Naive thymus-derived CD4-positive, alpha-beta T cell (primary cell): Measurements from ENCODE around the gene ARIH1. TPM values are rescaled to one million over a fixed set of nuclear protein-coding genes. Genes with fewer than 3 reads are reported as not detected.

Experiments used
- ATAC-seq: fragments of 150-1000 bp; cut with Tn5 transposase; 2 replicates; pipeline ENCODE4 v1.10.0; 2021; ENCODE audit warnings: mild to moderate bottlenecking, moderate library complexity
- CTCF ChIA-PET: fragments of 350-600 bp; sonication (Branson Sonifier 250); formaldehyde crosslinking; loops from one replicate; lab custom pipeline; 2021; ENCODE audit warnings: antibody characterized with exemption; lab: Charles Lee
- POLR2A ChIA-PET: fragments of 350-600 bp; sonication (Branson Sonifier 250); formaldehyde crosslinking; loops from one replicate; lab custom pipeline; 2021; ENCODE audit warnings: antibody characterized with exemption, inconsistent platforms; lab: Charles Lee
- DNase-seq, 9 donors: peaks; one replicate each; pipeline versions ENCODE4 v3.0.0 to v3.0.0-alpha.2; 2020 to 2022; ENCODE audit warnings: mixed read lengths in 1 of 9
- H3K27ac ChIP-seq: one replicate; pipeline ENCODE4 v1.7.0; 2013; ENCODE audit warnings: mild to moderate bottlenecking, low read depth, low read length, moderate library complexity
- H3K27me3 ChIP-seq, 2 donors: one replicate each; pipeline ENCODE4 v1.7.0; 2013; ENCODE audit warnings: low read length in 2 of 2, mild to moderate bottlenecking in 2 of 2, moderate library complexity in 2 of 2; ENCODE audit not compliant: control insufficient read depth in 2 of 2, insufficient read depth in 2 of 2
- H3K36me3 ChIP-seq, 3 experiments: 1 replicate in 2 of 3; 2 replicates in 1 of 3; pipeline ENCODE4 v1.7.0; 2013; ENCODE audit warnings: low read length in 3 of 3, mild to moderate bottlenecking in 3 of 3, moderate library complexity in 1 of 3; ENCODE audit not compliant: insufficient read depth in 3 of 3, control insufficient read depth in 2 of 3
- H3K4me1 ChIP-seq, 2 donors: one replicate each; pipeline ENCODE4 v1.7.0; 2013; ENCODE audit warnings: low read length in 2 of 2, mild to moderate bottlenecking in 2 of 2, moderate library complexity in 1 of 2; ENCODE audit not compliant: control insufficient read depth in 2 of 2, insufficient read depth in 2 of 2
- H3K4me3 ChIP-seq: 2 replicates; pipeline ENCODE4 v1.7.0; 2013; ENCODE audit warnings: mild to moderate bottlenecking, low read length
- H3K9me3 ChIP-seq, 3 experiments: 1 replicate in 2 of 3; 2 replicates in 1 of 3; pipeline ENCODE4 v1.7.0; 2013; ENCODE audit warnings: low read length in 3 of 3; ENCODE audit not compliant: control insufficient read depth in 2 of 3
- H3K27ac Mint-ChIP-seq, 9 donors: one replicate each; pipeline ENCODE4 v1.8.0; 2020 to 2022; ENCODE audit warnings: mixed read lengths in 9 of 9, mild to moderate bottlenecking in 8 of 9, moderate library complexity in 5 of 9, inconsistent platforms in 2 of 9
- H3K27me3 Mint-ChIP-seq, 5 donors: one replicate each; pipeline ENCODE4 v1.8.0; 2021 to 2022; ENCODE audit warnings: mixed read lengths in 5 of 5, mild to moderate bottlenecking in 1 of 5
- H3K36me3 Mint-ChIP-seq, 5 donors: one replicate each; pipeline ENCODE4 v1.8.0; 2020 to 2022; ENCODE audit warnings: mixed read lengths in 5 of 5, mild to moderate bottlenecking in 3 of 5, inconsistent platforms in 1 of 5
- H3K4me1 Mint-ChIP-seq, 7 donors: one replicate each; pipeline ENCODE4 v1.8.0; 2020 to 2022; ENCODE audit warnings: mixed read lengths in 7 of 7, mild to moderate bottlenecking in 3 of 7, inconsistent platforms in 1 of 7
- H3K4me3 Mint-ChIP-seq, 10 donors: one replicate each; pipeline ENCODE4 v1.8.0; 2020 to 2022; ENCODE audit warnings: mild to moderate bottlenecking in 10 of 10, mixed read lengths in 10 of 10, moderate library complexity in 6 of 10, inconsistent platforms in 2 of 10
- H3K9me3 Mint-ChIP-seq, 11 donors: one replicate each; pipeline ENCODE4 v1.8.0; 2020 to 2022; ENCODE audit warnings: mixed read lengths in 11 of 11, mild to moderate bottlenecking in 4 of 11, inconsistent platforms in 1 of 11, moderate library complexity in 1 of 11
- intact Hi-C, 2 donors: fragments of 100-400 bp; cut with micrococcal nuclease; formaldehyde crosslinking; loops; one replicate each; pipeline ENCODE4 v1.15.1; 2023
- polyA plus RNA-seq, 2 donors: library from polyadenylated mRNA; unstranded; fragments of 300-500 nt; fragmentation: Illumina TruSeq; gene quantifications; one replicate each; pipeline ENCODE4 v1.2.3, GENCODE V29; 2021
- total RNA-seq, 6 experiments: library from RNA in 5 of 6; stranded (reverse) in 5 of 6; gene quantifications; 1 replicate in 5 of 6; 2 replicates in 1 of 6; pipeline ENCODE4 v1.2.3 and lab custom pipeline; 2021 to 2026

Gene ARIH1
- total and polyA plus RNA-seq, 7 experiments from 2014 or later, result 20.1 to 191 (median 179) TPM

DNA sequence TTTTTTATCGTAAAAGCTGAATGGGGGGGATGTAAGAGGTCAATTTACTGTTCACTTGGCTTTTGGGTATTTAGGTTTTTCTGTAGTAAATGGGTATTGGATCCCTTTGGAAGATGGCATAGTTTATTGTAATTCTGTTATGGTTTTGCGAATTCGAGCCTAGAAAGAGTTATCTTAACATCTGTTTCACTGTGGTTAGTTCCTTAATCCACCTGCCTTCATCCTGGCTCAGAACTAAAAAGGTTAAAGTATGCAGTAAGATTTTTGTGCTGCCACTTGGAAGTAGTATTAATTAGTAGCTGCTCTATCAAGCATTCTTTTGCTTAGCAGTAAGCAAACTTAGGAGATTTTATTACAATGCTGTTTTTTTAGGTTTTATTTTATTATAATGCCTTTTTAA lies 62.4 kb downstream of the ARIH1 start:
- no peak for DNase-seq
- peaks cover 0 to 14% (median 3%) of the 10 kb centered on the region in 11 donors for H3K9me3 Mint-ChIP-seq
- no peak overlapping the region for H3K4me3 ChIP-seq
- H3K36me3 Mint-ChIP-seq, result peaks cover 6 to 18% (median 15%) of the 10 kb centered on the region in 5 donors
- H3K36me3 ChIP-seq, result no peaks in the 10 kb centered on the region
- no peaks in the 10 kb centered on the region for H3K27me3 ChIP-seq
- H3K4me1 Mint-ChIP-seq, result peaks cover 22 to 91% (median 77%) of the 10 kb centered on the region in 7 donors
- H3K4me1 ChIP-seq, result peaks cover 0 to 31% of the 10 kb centered on the region in 2 donors
- no peak for ATAC-seq
- ChIA-PET POLR2A (no interaction called here), CTCF (interaction anchor here (0.7 to 1.0 kb wide), 4 partner anchors 8 to 223 kb away, joined by 3 to 4 read pairs (median 3); no protein-coding TSS in a partner anchor)
- no peak overlapping the region for H3K27ac ChIP-seq
- H3K9me3 ChIP-seq, result peaks cover 0 to 3% (median 0%) of the 10 kb centered on the region in 3 experiments
- H3K27ac Mint-ChIP-seq, result peak overlapping the region in 1 of 9 donors; percentile 56
- no peaks in the 10 kb centered on the region for H3K27me3 Mint-ChIP-seq
- intact Hi-C loops, result loop anchor here in 1 of 2 donors (10.0 kb wide), 1 partner anchor 342 kb away; the partner anchor contains the start of gene GRAMD2A
- peak overlapping the region in 1 of 10 donors; percentile 23 for H3K4me3 Mint-ChIP-seq

DNA sequence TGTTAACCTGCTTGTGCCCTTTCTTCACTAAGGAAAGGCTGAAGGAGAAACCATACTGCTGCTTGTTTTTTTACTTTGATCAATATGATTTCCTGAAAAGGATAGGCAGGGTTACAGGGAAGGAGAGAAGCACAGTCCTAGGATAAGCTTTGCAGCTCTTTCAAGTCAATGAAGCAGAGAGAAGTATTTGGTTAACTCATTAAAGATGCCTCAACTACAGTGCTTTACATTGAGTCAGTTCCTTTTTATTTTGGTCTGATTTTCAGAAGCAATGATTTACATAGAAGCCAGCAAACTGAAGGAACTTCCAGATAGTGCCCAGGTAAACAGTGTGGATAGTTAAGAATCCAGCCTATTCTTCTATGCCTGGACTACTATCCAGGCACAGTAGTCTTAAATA lies 64.8 kb downstream of the ARIH1 start:
- DNase-seq, result no peak
- H3K4me1 ChIP-seq, result peaks cover 0 to 23% of the 10 kb centered on the region in 2 donors
- CTCF ChIA-PET, result interaction anchor here (1.1 kb wide), 1 partner anchor 13 kb away, joined by 3 read pairs; no protein-coding TSS in a partner anchor
- H3K27ac ChIP-seq, result no peak overlapping the region
- H3K27me3 ChIP-seq, result no peaks in the 10 kb centered on the region
- Mint-ChIP-seq H3K27me3 (no peaks in the 10 kb centered on the region), H3K9me3 (peaks cover 0 to 14% (median 3%) of the 10 kb centered on the region in 11 donors), H3K4me3 (peak overlapping the region in 1 of 10 donors; percentile 10), H3K27ac (peak overlapping the region in 2 of 9 donors; percentile 21), H3K36me3 (peaks cover 6 to 18% (median 15%) of the 10 kb centered on the region in 5 donors), H3K4me1 (peaks cover 14 to 79% (median 69%) of the 10 kb centered on the region in 7 donors)
- intact Hi-C loops, result loop anchor here in 1 of 2 donors (10.0 kb wide), 1 partner anchor 344 kb away; the partner anchor contains the start of gene GRAMD2A
- H3K4me3 ChIP-seq, result no peak overlapping the region
- H3K9me3 ChIP-seq, result peaks cover 0 to 3% (median 0%) of the 10 kb centered on the region in 3 experiments
- POLR2A ChIA-PET, result interaction anchor here (0.7 kb wide), 1 partner anchor 33 kb away, joined by 3 read pairs; no protein-coding TSS in a partner anchor
- H3K36me3 ChIP-seq, result no peaks in the 10 kb centered on the region
- no peak for ATAC-seq

DNA sequence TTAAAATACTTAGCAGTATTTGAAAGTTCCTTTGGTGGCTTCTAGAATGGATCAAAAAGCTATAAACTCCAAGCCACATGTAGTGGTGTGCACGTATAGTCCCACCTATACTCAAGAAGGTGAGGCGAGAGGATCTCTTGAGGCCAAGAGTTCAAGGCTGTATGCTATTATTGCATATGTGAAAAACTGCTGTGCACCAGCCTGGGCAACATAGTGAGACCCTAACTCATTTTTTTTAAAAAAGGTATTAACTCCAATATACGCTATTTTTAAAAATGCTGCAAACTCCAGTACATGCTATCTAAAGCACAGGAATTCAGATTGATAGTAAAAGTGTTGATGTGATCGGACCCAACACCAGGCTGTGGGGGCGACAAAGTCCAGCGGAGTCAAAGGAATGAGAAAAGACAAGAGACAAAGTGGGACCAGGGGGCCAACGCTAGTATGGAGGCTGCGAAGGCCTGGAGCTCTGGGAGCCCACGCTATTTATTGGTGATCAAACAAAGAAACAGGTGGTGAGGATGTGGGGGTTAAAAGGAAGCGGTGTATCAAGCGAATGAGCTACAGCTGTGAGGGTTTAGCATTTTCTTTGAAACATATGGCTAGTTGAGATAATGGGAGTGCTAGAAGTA lies 66.6 kb downstream of the ARIH1 start:
- Mint-ChIP-seq H3K4me1 (peaks cover 2 to 66% (median 60%) of the 10 kb centered on the region in 7 donors), H3K4me3 (no peak overlapping the region), H3K27me3 (no peaks in the 10 kb centered on the region), H3K9me3 (peaks cover 0 to 14% (median 3%) of the 10 kb centered on the region in 11 donors), H3K36me3 (peaks cover 6 to 26% (median 20%) of the 10 kb centered on the region in 5 donors), H3K27ac (peak overlapping the region in 1 of 9 donors; percentile 46)
- intact Hi-C loops, result no loop called here
- Histone ChIP-seq H3K4me1 (peaks cover 0 to 11% of the 10 kb centered on the region in 2 donors), H3K27ac (no peak overlapping the region), H3K36me3 (peaks cover 0 to 12% (median 0%) of the 10 kb centered on the region in 3 experiments), H3K9me3 (peaks cover 0 to 3% (median 0%) of the 10 kb centered on the region in 3 experiments), H3K27me3 (no peaks in the 10 kb centered on the region), H3K4me3 (no peak overlapping the region)
- ATAC-seq (no peak), DNase-seq (no peak)
- POLR2A ChIA-PET, result no interaction called here
- CTCF ChIA-PET, result no interaction called here

DNA sequence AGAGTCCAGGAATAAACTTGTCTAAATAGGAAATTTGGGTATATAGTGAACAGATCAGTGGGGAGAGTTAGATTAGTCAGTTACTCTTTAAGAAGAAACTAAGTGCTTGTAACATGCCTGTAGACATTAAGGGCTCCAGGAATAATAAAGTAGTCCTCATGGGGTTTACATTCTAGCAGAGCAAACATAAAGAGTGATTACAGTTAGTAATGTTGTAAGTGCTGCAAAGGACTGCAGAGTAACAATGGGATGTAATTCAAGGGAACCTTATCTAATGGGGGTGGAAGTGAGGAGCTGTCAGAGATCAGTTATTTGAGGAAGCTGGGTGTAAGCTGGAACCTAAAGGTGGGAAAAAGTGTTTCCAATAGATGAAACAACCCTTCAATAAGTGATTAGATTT lies 67.5 kb downstream of the ARIH1 start:
- H3K36me3 ChIP-seq, result peaks cover 0 to 22% (median 0%) of the 10 kb centered on the region in 3 experiments
- no peak overlapping the region for H3K27ac ChIP-seq
- ChIA-PET CTCF (no interaction called here), POLR2A (no interaction called here)
- H3K27me3 ChIP-seq, result no peaks in the 10 kb centered on the region
- H3K4me3 ChIP-seq, result no peak overlapping the region
- peaks cover 0 to 14% (median 3%) of the 10 kb centered on the region in 11 donors for H3K9me3 Mint-ChIP-seq
- H3K4me1 Mint-ChIP-seq, result peaks cover 0 to 57% (median 50%) of the 10 kb centered on the region in 7 donors
- H3K4me3 Mint-ChIP-seq, result no peak overlapping the region
- H3K27me3 Mint-ChIP-seq, result no peaks in the 10 kb centered on the region
- ATAC-seq (no peak), DNase-seq (no peak)
- intact Hi-C loops, result no loop called here
- peaks cover 6 to 33% (median 23%) of the 10 kb centered on the region in 5 donors for H3K36me3 Mint-ChIP-seq
- peak overlapping the region in 1 of 9 donors; percentile 65 for H3K27ac Mint-ChIP-seq
- H3K9me3 ChIP-seq, result peaks cover 0 to 3% (median 0%) of the 10 kb centered on the region in 3 experiments
- peaks cover 0 to 5% of the 10 kb centered on the region in 2 donors for H3K4me1 ChIP-seq

DNA sequence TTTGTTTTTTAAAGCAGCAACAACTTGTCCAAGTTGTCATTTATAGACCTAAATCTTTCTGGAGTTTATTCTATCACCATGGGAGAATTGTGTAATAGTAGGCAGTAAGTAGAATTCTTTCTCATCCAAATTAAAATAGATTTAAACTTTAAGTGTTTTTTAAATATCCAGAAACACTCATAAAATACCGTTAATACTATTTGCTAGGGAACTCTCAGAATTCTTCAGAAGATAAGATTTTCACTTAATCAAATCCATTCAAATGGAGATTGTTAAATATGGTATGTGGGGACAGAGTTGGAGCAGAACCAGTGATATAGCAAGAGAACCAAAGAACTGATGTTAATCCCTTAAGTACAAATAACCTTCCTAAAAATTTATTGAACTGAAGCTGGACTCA lies 71.0 kb downstream of the ARIH1 start:
- Histone ChIP-seq H3K4me1 (no peaks in the 10 kb centered on the region), H3K36me3 (peaks cover 0 to 27% (median 5%) of the 10 kb centered on the region in 3 experiments)
- H3K4me1 Mint-ChIP-seq, result peaks cover 1 to 54% (median 40%) of the 10 kb centered on the region in 7 donors

DNA sequence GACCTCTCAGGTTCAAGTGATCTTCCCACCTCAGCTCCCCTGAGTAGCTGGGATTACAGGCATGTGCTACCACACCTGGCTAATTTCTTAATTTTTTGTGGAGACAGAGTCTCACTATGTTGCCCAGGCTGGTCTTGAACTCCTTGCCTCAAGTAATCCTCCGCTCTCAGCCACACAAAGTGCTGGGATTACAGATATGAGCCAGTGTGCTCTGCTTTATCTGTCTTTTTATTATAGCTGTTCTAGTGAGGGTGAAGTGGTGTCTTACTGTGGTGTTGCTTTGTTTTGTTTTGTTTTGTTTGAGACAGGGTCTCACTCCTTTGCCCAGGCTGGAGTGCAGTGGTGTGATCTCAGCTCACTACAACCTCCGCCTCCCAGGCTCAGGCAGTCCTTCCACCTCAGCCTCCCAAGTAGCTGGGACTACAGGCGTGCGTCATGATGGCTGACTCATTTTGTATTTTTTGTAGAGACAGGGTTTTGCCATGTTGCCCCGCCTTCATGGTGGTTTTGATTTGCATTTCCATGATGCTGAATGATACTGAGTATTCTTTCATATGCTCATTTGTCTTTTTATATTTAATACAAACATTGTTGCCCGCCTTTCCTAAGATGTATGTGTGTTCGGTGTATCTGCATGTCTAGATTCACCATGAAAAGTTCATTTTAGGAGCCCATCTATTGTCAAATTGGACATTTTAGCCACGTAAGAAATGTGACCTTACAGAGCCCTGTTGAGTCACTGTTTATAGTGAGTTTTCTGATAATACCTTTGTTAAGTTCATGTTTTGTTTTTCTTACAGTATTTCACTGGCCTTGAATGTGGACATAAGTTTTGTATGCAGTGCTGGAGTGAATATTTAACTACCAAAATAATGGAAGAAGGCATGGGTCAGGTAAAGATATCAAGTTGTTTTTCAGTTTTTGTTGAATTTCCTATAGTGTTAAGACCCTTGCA lies 80.6 kb downstream of the ARIH1 start:
- H3K4me1 Mint-ChIP-seq, result peaks cover 14 to 41% (median 28%) of the 10 kb centered on the region in 7 donors
- Histone ChIP-seq H3K27ac (no peak overlapping the region), H3K4me1 (no peaks in the 10 kb centered on the region), H3K4me3 (no peak overlapping the region), H3K27me3 (no peaks in the 10 kb centered on the region), H3K9me3 (no peaks in the 10 kb centered on the region), H3K36me3 (peaks cover 4 to 17% (median 4%) of the 10 kb centered on the region in 3 experiments)
- DNase-seq (peak in 1 of 9 donors; percentile 24), ATAC-seq (no peak)
- H3K27me3 Mint-ChIP-seq, result no peaks in the 10 kb centered on the region
- POLR2A ChIA-PET, result no interaction called here
- peak overlapping the region in 1 of 10 donors; percentile 38 for H3K4me3 Mint-ChIP-seq
- intact Hi-C loops, result no loop called here
- no peaks in the 10 kb centered on the region for H3K9me3 Mint-ChIP-seq
- peak overlapping the region in 3 of 9 donors; percentile 8 to 48 (median 40) for H3K27ac Mint-ChIP-seq
- H3K36me3 Mint-ChIP-seq, result peaks cover 3 to 38% (median 15%) of the 10 kb centered on the region in 5 donors
- CTCF ChIA-PET, result interaction anchor here (0.6 kb wide), 1 partner anchor 182 kb away, joined by 3 read pairs; no protein-coding TSS in a partner anchor

More for the DNA sequence above, 71.0 kb downstream of the ARIH1 start:
- Mint-ChIP-seq H3K27ac (peak overlapping the region in 1 of 9 donors; percentile 32), H3K27me3 (no peaks in the 10 kb centered on the region), H3K9me3 (peaks cover 0 to 7% (median 0%) of the 10 kb centered on the region in 11 donors), H3K4me3 (no peak overlapping the region), H3K36me3 (peaks cover 0 to 36% (median 19%) of the 10 kb centered on the region in 5 donors)
- ChIA-PET CTCF (interaction anchor here (0.8 kb wide), 1 partner anchor 9 kb away, joined by 4 read pairs; no protein-coding TSS in a partner anchor), POLR2A (no interaction called here)
- Histone ChIP-seq H3K27ac (no peak overlapping the region), H3K9me3 (peaks cover 0 to 3% (median 0%) of the 10 kb centered on the region in 3 experiments), H3K27me3 (no peaks in the 10 kb centered on the region), H3K4me3 (no peak overlapping the region)
- no peak for ATAC-seq
- intact Hi-C loops, result no loop called here
- DNase-seq, result no peak
